Kidney (tissue), 14 donors: ENCODE measurements around the gene TCF7. TPM values are rescaled to one million over a fixed set of nuclear protein-coding genes. Genes with fewer than 3 reads are reported as not detected.
A peak's percentile ranks its signal among the peaks of the same experiment; 100 is the strongest.

ENCODE experiments used
- DNase-seq, 5 donors: peaks; one replicate each; pipeline ENCODE4 v3.0.0-alpha.2; 2013 to 2020
- FAIRE-seq: peaks from 2 replicates; lab custom pipeline; 2012; peaks lifted over from hg19 to GRCh38; lab: Jason Lieb, UNC
- H3K27ac ChIP-seq, 2 donors: one replicate each; pipeline ENCODE4 v1.7.0; 2013; ENCODE audit warnings: low read depth in 2 of 2, low read length in 2 of 2, inconsistent platforms in 1 of 2
- H3K27me3 ChIP-seq: one replicate; pipeline ENCODE4 v1.7.1; 2013; ENCODE audit warnings: low read length, inconsistent platforms; ENCODE audit not compliant: control insufficient read depth, insufficient read depth
- H3K36me3 ChIP-seq, 3 donors: one replicate each; pipeline versions ENCODE4 v1.7.0 to v1.7.1; 2013; ENCODE audit warnings: low read length in 3 of 3, control low read depth in 1 of 3, inconsistent platforms in 1 of 3; ENCODE audit not compliant: insufficient read depth in 3 of 3, control insufficient read depth in 2 of 3
- H3K4me1 ChIP-seq, 3 donors: one replicate each; pipeline versions ENCODE4 v1.7.0 to v1.7.1; 2013; ENCODE audit warnings: low read length in 3 of 3, inconsistent platforms in 1 of 3, low read depth in 1 of 3; ENCODE audit not compliant: control insufficient read depth in 2 of 3, insufficient read depth in 2 of 3
- H3K4me3 ChIP-seq, 3 donors: one replicate each; pipeline versions ENCODE4 v1.7.0 to v1.8.1; 2013; ENCODE audit warnings: low read length in 3 of 3, control low read depth in 1 of 3, inconsistent platforms in 1 of 3
- H3K9ac ChIP-seq, 3 donors: one replicate each; pipeline versions ENCODE4 v1.7.0 to v1.7.1; 2013; ENCODE audit warnings: low read length in 3 of 3, control low read depth in 1 of 3, inconsistent platforms in 1 of 3
- H3K9me3 ChIP-seq, 3 donors: one replicate each; pipeline versions ENCODE4 v1.7.0 to v1.7.1; 2013; ENCODE audit warnings: low read length in 3 of 3, control low read depth in 1 of 3, inconsistent platforms in 1 of 3; ENCODE audit not compliant: control insufficient read depth in 2 of 3, insufficient read depth in 1 of 3
- intact Hi-C: fragments of 100-400 bp; cut with DNase I; formaldehyde crosslinking; loops from one replicate; pipeline ENCODE4 v1.11.1; 2022
- polyA plus RNA-seq: library from polyadenylated mRNA; stranded (reverse); fragments of 350-450 nt; fragmentation: Illumina TruSeq; extraction: RNeasy Lipid Tissue Mini Kit (QIAGEN cat#74804); gene quantifications from one replicate; pipeline ENCODE4 v1.2.3, GENCODE V29; 2014; ENCODE audit warnings: low read depth, low replicate concordance; ENCODE audit not compliant: insufficient read depth
- total RNA-seq: library from RNA; stranded (reverse); fragmentation: NEBNext Ultra II Directional; extraction: Animal tissue kit (Norgen Biotek cat#: 25700); gene quantifications from one replicate; pipeline ENCODE4 v1.2.1, GENCODE V29; 2021
- TF ChIP-seq, protein P1 (sequence below): IDR thresholded peaks from 3 replicates; pipeline ENCODE4 v1.5.1; 2012; ENCODE audit warnings: mild to moderate bottlenecking, moderate library complexity, borderline replicate concordance; ENCODE audit not compliant: insufficient read depth; ENCODE audit errors: extremely low read depth
- donor health status: control.
- donor health status: control.
- donor health status: control.
- donor health status: control.
- donor health status: control.
- donor health status: DM: yes; HTN: yes; CAD: no.
- donor health status: Normal renal cell carcinoma (clear cell type).

Gene TCF7
- total and polyA plus RNA-seq, 2 donors from 2014 or later: 1.2 to 15.6 TPM

DNA sequence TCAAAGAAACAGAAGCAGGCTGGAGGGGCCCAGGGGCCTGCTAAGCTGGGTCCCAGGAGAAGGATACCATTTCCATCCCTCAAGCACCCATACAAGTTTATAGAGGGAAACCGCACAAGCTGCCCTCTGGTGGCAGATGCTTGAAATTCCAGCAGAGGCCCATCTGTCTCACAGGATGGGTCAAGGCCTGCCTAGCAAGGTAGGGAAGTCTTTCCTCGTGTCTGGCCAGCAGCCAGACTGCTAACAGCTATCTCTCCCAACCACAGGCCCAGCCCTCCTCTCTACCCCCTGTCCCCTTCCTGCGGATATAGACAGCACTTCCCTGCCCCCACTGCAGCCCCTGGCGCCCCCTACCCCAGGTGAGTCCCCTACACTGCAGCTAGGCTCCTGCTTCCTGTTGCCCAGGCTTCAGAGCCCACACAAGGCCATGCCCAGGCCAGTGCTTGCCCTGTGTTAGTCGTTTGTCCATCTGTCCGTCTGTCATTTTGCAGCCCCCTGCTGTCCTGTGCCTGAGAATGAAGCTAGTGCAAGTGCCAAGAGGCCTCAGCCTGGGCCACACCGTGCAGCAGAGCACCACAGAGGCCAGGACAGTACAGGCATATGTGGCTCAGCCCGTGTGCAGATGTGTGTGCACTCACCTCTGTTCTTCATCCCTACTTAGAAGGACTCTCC lies 26.2 kb downstream of the TCF7 start:
- H3K4me3 ChIP-seq: no peak overlapping the region
- FAIRE-seq (no peak), DNase-seq (peak; percentile 65 to 79 (median 74))
- peaks cover 11 to 12% (median 11%) of the 10 kb centered on the region in 3 donors for H3K36me3 ChIP-seq
- TF ChIP-seq, protein P1, sequence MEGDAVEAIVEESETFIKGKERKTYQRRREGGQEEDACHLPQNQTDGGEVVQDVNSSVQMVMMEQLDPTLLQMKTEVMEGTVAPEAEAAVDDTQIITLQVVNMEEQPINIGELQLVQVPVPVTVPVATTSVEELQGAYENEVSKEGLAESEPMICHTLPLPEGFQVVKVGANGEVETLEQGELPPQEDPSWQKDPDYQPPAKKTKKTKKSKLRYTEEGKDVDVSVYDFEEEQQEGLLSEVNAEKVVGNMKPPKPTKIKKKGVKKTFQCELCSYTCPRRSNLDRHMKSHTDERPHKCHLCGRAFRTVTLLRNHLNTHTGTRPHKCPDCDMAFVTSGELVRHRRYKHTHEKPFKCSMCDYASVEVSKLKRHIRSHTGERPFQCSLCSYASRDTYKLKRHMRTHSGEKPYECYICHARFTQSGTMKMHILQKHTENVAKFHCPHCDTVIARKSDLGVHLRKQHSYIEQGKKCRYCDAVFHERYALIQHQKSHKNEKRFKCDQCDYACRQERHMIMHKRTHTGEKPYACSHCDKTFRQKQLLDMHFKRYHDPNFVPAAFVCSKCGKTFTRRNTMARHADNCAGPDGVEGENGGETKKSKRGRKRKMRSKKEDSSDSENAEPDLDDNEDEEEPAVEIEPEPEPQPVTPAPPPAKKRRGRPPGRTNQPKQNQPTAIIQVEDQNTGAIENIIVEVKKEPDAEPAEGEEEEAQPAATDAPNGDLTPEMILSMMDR: peak; percentile 72
- H3K4me1 ChIP-seq: peaks cover 0 to 4% (median 0%) of the 10 kb centered on the region in 3 donors
- no peaks in the 10 kb centered on the region for H3K9me3 ChIP-seq
- H3K9ac ChIP-seq: no peak overlapping the region
- H3K27ac ChIP-seq: no peak overlapping the region
- intact Hi-C loops: loop anchor here (5.0 kb wide), 1 partner anchor 98 kb away; no protein-coding TSS in a partner anchor
- no peaks in the 10 kb centered on the region for H3K27me3 ChIP-seq

- H3K9ac ChIP-seq: no peak overlapping the region
- H3K4me3 ChIP-seq: no peak overlapping the region
- peaks cover 13% of the 10 kb centered on the region in 3 donors for H3K36me3 ChIP-seq
- H3K27me3 ChIP-seq: no peaks in the 10 kb centered on the region
- intact Hi-C loops: loop anchor here (5.0 kb wide), 1 partner anchor 99 kb away; no protein-coding TSS in a partner anchor
- H3K4me1 ChIP-seq: peaks cover 0 to 4% (median 0%) of the 10 kb centered on the region in 3 donors
- DNase-seq: peak in 2 of 5 donors; percentile 23 to 43
- no peaks in the 10 kb centered on the region for H3K9me3 ChIP-seq
- no peak overlapping the region for H3K27ac ChIP-seq
- TF ChIP-seq, protein P1: no peak
- no peak for FAIRE-seq
Measured at GRCh38 chr5:134141331-134142050, 27.0 kb downstream of the TCF7 start.

DNA sequence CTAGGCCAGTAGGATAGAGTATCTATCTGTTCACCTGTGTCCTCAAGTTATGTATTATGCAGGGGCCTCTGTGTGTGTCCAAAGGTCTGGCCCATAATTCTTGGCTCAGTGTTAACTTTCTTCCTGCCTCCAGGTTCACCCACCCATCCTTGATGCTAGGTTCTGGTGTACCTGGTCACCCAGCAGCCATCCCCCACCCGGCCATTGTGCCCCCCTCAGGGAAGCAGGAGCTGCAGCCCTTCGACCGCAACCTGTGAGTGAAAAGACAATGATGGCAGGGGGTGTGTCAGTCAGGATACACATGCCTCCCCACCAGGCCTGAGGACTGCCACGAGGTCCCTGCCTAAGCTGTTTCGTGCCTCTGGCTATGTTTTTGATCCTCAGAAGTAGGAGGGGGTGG lies 27.6 kb downstream of the TCF7 start:
- Histone ChIP-seq H3K9me3 (no peaks in the 10 kb centered on the region), H3K4me3 (no peak overlapping the region), H3K9ac (no peak overlapping the region), H3K36me3 (peaks cover 11 to 18% (median 11%) of the 10 kb centered on the region in 3 donors), H3K27ac (no peak overlapping the region), H3K4me1 (peaks cover 0 to 4% (median 0%) of the 10 kb centered on the region in 3 donors), H3K27me3 (no peaks in the 10 kb centered on the region)
- peak in 3 of 5 donors; percentile 5 to 36 (median 16) for DNase-seq
- intact Hi-C loops: loop anchor here (5.0 kb wide), 1 partner anchor 100 kb away; no protein-coding TSS in a partner anchor
- no peak for FAIRE-seq
- TF ChIP-seq, protein P1: no peak
